H7 (cell line): ENCODE results near the gene EFCAB7. TPM values are rescaled to one million over a fixed set of nuclear protein-coding genes. Genes with fewer than 3 reads are reported as not detected.

ENCODE experiments used
- DNase-seq: peaks from one replicate; pipeline ENCODE4 v3.0.0; 2012
- H3K27me3 ChIP-seq: 2 replicates; pipeline ENCODE4 v1.6.0; 2011; ENCODE audit warnings: mild to moderate bottlenecking, low read length; ENCODE audit not compliant: control insufficient read depth, insufficient read depth
- H3K36me3 ChIP-seq: replicated peaks from 2 replicates; pipeline ENCODE4 v1.5.1; 2011; ENCODE audit warnings: low read length; ENCODE audit not compliant: control insufficient read depth, insufficient read depth
- H3K4me3 ChIP-seq: 2 replicates; pipeline ENCODE4 v1.5.1; 2011; ENCODE audit warnings: low read depth, mild to moderate bottlenecking, control low read depth, low read length, moderate library complexity; ENCODE audit not compliant: insufficient read depth
- total RNA-seq: library from RNA; depleted of rRNA; stranded (reverse); fragments of >200 nt; shearing (Covaris generic); gene quantifications from 2 replicates; pipeline ENCODE4 v1.2.3, GENCODE V29; 2014

Gene EFCAB7
- total RNA-seq, 1 experiment from 2014 or later: 4.7 TPM

DNA sequence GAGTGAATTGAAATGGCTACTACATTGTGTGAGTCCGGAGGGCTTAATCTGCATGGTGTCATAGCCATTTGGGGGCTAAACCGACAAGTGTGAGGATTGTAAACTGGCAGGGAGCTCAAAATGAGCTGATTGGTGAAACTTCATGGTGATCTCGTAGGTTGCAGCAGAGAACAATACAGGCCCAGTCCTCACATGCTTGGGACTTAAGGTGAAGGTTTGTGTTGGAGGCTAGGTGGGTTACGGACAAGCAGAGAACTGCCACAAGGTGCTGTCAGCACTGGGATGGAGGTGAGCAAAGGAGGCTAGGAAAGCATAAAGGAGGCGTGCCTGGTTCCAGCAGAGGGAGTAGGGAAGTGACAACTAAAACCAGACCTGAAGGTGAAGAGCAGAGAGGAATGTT lies 79.3 kb downstream of the EFCAB7 start:
- H3K27me3 ChIP-seq: no peaks in the 10 kb centered on the region
- H3K4me3 ChIP-seq: no peak overlapping the region
- no peaks in the 10 kb centered on the region for H3K36me3 ChIP-seq
- DNase-seq: no peak

DNA sequence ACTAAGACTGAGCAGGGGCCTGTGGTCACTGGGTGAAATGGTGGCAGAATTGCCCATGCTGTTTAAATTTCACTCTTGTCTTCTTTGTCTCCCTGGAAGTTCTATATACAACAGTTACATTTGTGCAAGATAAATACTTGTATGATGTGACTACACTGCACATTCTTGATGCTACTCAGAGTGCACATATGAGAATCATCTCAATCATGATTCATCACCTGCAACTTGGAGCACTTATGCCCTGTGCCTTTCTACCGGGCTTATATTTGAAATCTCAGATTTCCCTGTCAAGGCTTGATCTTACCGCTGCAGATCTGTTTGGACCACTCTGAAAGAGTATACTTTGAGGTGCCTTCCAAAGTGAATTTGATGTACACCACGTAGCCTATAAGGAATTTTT lies 80.5 kb downstream of the EFCAB7 start:
- no peak for DNase-seq
- no peak overlapping the region for H3K4me3 ChIP-seq
- no peaks in the 10 kb centered on the region for H3K36me3 ChIP-seq
- H3K27me3 ChIP-seq: no peaks in the 10 kb centered on the region

DNA sequence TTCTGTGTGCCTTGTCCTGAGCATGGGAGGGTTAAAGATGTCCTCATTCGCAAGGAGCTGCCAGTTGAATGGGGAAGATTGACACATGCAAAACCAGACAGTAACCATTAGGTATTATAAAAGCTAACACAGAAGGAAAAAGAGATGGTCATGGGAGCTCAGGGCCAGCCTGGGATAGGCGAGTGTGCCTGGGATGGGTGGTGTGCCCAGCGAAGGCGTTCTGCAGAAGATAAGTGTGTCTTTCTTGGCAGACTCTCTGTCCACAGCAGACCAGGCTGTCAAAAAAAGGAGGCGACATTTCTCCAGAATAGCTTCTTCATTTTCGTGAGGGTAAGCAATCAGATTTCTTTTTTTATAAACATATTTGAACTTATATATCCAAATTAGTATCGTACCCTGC lies 84.0 kb downstream of the EFCAB7 start:
- H3K27me3 ChIP-seq: no peaks in the 10 kb centered on the region
- no peak overlapping the region for H3K4me3 ChIP-seq
- DNase-seq: no peak

DNA sequence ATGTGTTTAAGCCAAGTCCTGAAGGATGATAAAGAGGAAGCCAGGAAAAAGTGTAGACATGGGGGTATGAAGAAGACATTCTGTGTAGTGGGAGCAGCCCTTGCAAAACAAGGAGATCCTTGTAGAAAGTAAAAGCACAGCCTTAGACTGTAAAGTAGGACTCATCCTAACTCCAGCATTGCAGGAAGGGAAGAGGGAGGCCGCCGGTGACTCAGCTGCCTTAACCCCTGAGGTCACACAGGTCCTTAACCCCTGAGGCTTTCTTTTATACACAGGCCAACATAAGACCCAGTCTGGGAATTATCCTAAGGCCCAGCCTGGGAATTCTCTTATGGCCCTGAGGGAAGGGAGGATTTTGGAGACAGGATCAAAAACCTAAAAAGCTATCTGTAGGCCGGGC lies 87.9 kb downstream of the EFCAB7 start:
- no peak for DNase-seq
- H3K27me3 ChIP-seq: no peaks in the 10 kb centered on the region
- H3K36me3 ChIP-seq: no peaks in the 10 kb centered on the region
- no peak overlapping the region for H3K4me3 ChIP-seq

More for the DNA sequence above, 84.0 kb downstream of the EFCAB7 start:
- H3K36me3 ChIP-seq: no peaks in the 10 kb centered on the region

DNA sequence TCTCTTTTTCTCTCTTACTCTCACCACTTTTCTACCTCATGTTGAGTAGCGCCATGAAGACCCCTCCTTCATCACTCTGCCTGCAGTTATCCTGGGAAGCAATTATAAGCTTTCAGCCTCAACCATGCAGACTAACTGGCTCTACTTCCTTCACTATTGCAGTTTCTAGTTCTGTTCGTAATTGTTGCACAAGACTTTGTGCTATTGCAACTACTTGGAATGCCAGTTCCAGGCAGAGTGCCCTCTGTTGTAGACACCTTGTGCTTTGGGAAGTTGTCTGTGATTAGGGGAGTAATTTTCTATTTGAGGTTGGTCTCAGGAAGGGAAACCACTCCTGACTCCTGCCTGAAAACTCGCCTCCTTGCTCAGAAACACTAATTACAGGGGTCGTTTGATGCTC lies 89.2 kb downstream of the EFCAB7 start:
- Histone ChIP-seq H3K4me3 (no peak overlapping the region), H3K36me3 (no peaks in the 10 kb centered on the region), H3K27me3 (no peaks in the 10 kb centered on the region)
- no peak for DNase-seq

DNA sequence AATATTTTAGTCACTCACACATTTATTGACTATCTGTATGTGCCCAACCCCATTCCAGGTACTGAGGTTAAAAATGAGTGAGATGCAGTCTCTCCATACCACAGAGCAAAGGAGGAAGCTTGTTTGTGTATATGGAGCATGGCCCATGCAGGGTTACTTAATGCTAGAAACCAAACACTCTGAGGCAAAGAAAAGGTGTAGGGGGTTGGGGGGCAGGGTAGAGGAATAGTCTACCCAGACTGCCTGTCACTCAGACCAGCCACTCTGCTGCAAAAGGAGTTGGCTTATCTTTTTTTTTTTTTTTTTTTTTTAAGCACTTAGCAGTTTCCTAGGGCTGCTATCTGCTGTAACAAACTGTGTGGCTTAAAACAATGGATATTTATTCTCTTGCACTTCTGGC lies 89.6 kb downstream of the EFCAB7 start:
- DNase-seq: no peak
- no peaks in the 10 kb centered on the region for H3K36me3 ChIP-seq
- H3K4me3 ChIP-seq: no peak overlapping the region
- H3K27me3 ChIP-seq: no peaks in the 10 kb centered on the region

DNA sequence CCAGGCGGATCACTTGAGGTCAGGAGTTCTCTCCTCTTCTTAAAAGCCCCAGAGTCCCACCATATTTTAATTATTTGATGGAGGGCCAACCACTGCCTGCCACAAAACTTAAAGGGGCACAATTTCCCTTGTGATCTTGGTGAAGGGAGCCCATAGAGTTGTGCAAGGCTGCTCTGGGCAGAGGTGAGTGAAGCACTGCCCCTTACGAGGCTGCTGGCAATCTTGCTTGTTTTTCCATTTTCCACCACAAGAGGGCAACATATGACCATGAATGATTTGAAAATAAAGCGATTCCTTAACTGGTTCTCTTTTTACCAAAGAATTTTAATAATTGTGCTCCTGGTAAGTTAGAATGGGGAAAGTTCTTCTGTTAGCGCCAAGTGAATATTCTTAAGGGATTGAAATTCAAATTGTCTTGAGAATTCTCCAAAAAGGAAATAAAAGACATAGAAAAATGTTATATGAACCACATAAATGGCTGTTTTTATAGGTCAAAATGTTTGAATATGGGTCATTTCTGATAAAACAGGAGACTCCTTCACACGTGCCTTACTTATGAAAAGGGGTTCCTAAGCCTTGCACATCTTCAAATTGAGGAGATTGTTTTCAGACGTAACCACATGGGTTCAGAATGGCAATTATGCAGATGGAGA lies 92.6 kb downstream of the EFCAB7 start:
- Histone ChIP-seq H3K27me3 (no peaks in the 10 kb centered on the region), H3K4me3 (no peak overlapping the region), H3K36me3 (no peaks in the 10 kb centered on the region)
- peak; percentile 46 for DNase-seq

DNA sequence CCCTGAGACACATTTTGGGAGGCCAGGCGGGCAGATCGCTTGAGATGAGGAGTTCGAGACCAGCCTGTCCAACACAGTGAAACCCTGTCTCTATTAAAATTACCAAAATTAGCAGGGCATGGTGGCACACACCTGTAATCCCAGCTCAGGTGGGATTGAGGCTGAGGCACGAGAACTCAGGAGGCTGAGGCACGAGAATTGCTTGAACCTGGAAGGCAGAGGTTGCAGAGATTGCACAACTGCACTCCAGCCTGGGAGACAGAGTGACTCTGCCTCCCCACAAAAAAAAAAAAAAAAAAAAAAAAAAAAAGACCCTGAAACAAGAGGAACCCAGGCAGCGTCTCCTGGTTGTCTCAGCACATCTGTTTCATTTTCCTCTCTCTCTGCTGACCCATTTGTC lies 94.1 kb downstream of the EFCAB7 start:
- Histone ChIP-seq H3K27me3 (no peaks in the 10 kb centered on the region), H3K36me3 (no peaks in the 10 kb centered on the region), H3K4me3 (no peak overlapping the region)
- no peak for DNase-seq

DNA sequence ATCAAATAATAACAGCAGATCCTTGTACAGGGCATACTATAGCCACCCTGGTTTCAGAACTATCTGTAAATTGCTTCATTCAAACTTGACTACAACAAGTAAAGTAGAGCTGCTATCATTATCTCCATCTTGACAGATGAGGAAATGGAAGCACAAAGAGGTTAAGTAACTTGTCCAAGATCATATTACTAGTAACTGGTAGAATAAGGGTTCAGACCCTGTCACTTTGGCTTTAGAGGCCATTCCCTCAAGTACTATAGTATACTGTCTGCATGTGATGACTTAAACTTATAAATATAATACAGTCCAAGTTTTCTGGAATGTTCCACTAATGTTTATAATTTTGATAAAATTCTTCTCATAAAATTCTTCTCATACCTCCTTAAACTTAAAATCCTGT lies 94.7 kb downstream of the EFCAB7 start:
- Histone ChIP-seq H3K36me3 (no peaks in the 10 kb centered on the region), H3K4me3 (no peak overlapping the region), H3K27me3 (no peaks in the 10 kb centered on the region)
- no peak for DNase-seq

DNA sequence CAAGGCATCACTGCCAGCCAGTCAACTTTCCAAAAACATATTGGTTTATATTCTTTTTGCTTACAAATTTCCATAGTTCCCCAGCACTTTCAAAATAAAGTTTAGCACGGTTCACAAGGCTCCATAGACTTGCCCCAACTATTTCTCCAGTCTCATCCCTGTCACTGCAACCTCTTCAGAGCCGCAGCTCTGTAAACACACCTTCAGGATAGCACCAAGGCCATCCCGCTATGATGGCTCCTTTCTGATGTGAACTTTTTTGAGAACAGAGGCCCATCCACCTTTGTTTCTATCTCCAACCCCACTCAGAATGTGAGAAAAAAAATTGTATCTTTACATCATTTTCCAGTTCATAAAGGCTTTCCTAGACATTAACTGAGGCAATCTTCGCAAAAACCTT lies 96.2 kb downstream of the EFCAB7 start:
- Histone ChIP-seq H3K27me3 (no peaks in the 10 kb centered on the region), H3K36me3 (no peaks in the 10 kb centered on the region), H3K4me3 (no peak overlapping the region)
- no peak for DNase-seq

DNA sequence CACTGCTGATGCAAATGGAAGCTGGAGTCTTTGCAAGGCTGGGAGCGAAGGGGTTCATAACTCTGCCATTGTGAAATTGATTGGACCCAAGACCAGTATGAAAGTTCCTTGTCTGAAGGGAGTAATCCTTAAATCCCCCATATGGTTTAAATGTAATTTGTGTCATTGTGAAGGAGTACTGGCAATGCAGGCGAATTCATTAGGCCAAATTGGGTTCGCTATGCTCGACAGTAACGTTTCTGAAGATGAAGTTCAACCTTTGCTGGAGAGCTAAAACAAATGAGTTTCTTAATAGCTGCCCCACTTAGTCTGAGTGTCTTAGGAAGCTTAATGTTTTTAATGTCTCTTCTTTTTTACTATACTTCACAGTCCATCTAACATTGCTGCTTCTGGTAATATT lies 97.3 kb downstream of the EFCAB7 start:
- H3K36me3 ChIP-seq: no peaks in the 10 kb centered on the region
- no peaks in the 10 kb centered on the region for H3K27me3 ChIP-seq
- DNase-seq: no peak
- no peak overlapping the region for H3K4me3 ChIP-seq

DNA sequence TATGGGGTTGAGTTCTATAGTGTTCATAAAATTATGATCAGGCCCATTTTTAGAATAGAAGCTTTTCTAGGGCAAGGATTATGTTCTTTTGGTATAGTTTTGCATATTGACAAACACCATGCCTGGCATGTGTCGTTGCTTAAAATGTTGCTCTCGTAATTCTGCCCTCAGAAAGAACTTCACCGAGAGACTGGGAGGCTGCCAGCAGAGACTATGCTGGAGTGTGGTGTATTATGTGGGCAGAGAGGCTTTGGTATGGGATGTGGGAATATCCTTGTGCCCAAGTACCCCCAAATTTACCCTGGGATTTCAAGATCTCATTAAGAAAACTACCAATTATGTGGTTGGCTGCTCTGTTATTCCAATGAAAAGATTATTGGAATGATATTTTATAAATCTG lies 97.8 kb downstream of the EFCAB7 start:
- H3K36me3 ChIP-seq: no peaks in the 10 kb centered on the region
- no peak overlapping the region for H3K4me3 ChIP-seq
- H3K27me3 ChIP-seq: no peaks in the 10 kb centered on the region
- no peak for DNase-seq

DNA sequence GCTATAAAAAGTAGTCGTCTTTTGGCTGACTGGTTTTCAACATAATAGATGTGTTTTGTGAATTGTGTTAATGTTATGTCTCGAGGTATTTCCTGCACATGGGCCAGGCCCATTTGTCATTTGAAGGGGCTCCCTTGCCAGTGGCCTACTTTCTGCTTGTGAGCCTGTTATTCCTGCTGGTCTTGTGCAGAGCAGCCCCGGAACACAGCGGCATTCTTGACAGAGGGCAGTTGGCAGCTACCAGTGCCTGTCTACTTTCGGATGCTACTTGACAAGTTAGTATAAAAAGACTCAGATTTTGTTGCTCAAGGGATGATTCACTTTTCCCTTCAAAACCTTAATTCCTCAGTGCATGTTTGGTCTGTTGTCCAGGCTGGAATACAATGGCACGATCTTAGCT lies 98.4 kb downstream of the EFCAB7 start:
- Histone ChIP-seq H3K4me3 (no peak overlapping the region), H3K27me3 (no peaks in the 10 kb centered on the region), H3K36me3 (no peaks in the 10 kb centered on the region)
- no peak for DNase-seq
